Keratinocyte (primary cell): ENCODE measurements around the gene ATG9B. TPM values are rescaled to one million over a fixed set of nuclear protein-coding genes. Genes with fewer than 3 reads are reported as not detected.

Experiments used
- DNase-seq: peaks from one replicate; pipeline ENCODE4 v3.0.0-alpha.2; 2011; ENCODE audit warnings: low read depth, missing footprints, low spot score
- FAIRE-seq: peaks from 2 replicates; lab custom pipeline; 2011; peaks lifted over from hg19 to GRCh38; lab: Jason Lieb, UNC
- H2AFZ ChIP-seq: 2 replicates; pipeline ENCODE4 v1.6.0; 2012; ENCODE audit warnings: low read length, control low read depth, inconsistent platforms; ENCODE audit not compliant: control insufficient read depth
- H3K27ac ChIP-seq: 2 replicates; pipeline ENCODE4 v1.5.1; 2011; ENCODE audit warnings: low read length; ENCODE audit not compliant: control insufficient read depth, insufficient read depth
- H3K27me3 ChIP-seq: 3 replicates; pipeline ENCODE4 v1.6.0; 2011; ENCODE audit warnings: low read length; ENCODE audit not compliant: control insufficient read depth, insufficient read depth; ENCODE audit errors: extremely low read depth
- H3K36me3 ChIP-seq, 2 experiments: 2 replicates in 1 of 2; 3 replicates in 1 of 2; pipeline ENCODE4 v1.5.1; 2011; ENCODE audit warnings: low read length in 2 of 2, mild to moderate bottlenecking in 1 of 2; ENCODE audit not compliant: control insufficient read depth in 2 of 2, insufficient read depth in 2 of 2; ENCODE audit errors: extremely low read depth in 1 of 2
- H3K4me1 ChIP-seq: 3 replicates; pipeline ENCODE4 v1.5.1; 2011; ENCODE audit warnings: low read length; ENCODE audit not compliant: control insufficient read depth, insufficient read depth; ENCODE audit errors: extremely low read depth
- H3K4me2 ChIP-seq: 3 replicates; pipeline ENCODE4 v1.6.0; 2011; ENCODE audit warnings: low read depth, low read length; ENCODE audit not compliant: control insufficient read depth, insufficient read depth; ENCODE audit errors: extremely low read depth
- H3K4me3 ChIP-seq, 3 experiments: fragments of 200-600 bp in 1 of 3; sonication (generic) in 1 of 3; 2 replicates in 2 of 3; 3 replicates in 1 of 3; pipeline ENCODE4 v1.5.1; 2011 to 2016; ENCODE audit warnings: low read length in 3 of 3, mild to moderate bottlenecking in 3 of 3, control low read depth in 2 of 3, inconsistent platforms in 1 of 3, low read depth in 1 of 3, mixed read lengths in 1 of 3, mixed run types in 1 of 3, moderate library complexity in 1 of 3; ENCODE audit not compliant: control insufficient read depth in 2 of 3, insufficient read depth in 2 of 3; ENCODE audit errors: extremely low read depth in 1 of 3
- H3K79me2 ChIP-seq: 2 replicates; pipeline ENCODE4 v1.6.0; 2012; ENCODE audit warnings: low read length; ENCODE audit not compliant: control insufficient read depth, insufficient read depth
- H3K9ac ChIP-seq: 3 replicates; pipeline ENCODE4 v1.6.0; 2011; ENCODE audit warnings: low read length; ENCODE audit not compliant: control insufficient read depth, insufficient read depth; ENCODE audit errors: extremely low read depth
- H3K9me1 ChIP-seq: 3 replicates; pipeline ENCODE4 v1.6.0; 2011; ENCODE audit warnings: low read length; ENCODE audit not compliant: control insufficient read depth, insufficient read depth; ENCODE audit errors: extremely low read depth
- H3K9me3 ChIP-seq: 2 replicates; pipeline ENCODE4 v1.5.1; 2012; ENCODE audit warnings: low read depth, low read length; ENCODE audit not compliant: control insufficient read depth
- H4K20me1 ChIP-seq: 3 replicates; pipeline ENCODE4 v1.6.0; 2011; ENCODE audit warnings: low read length; ENCODE audit not compliant: control insufficient read depth, insufficient read depth; ENCODE audit errors: extremely low read depth
- CTCF ChIP-seq, 3 experiments: IDR thresholded peaks in 1 of 3; conservative IDR thresholded peaks in 1 of 3; optimal IDR thresholded peaks in 1 of 3; 2 replicates in 2 of 3; 3 replicates in 1 of 3; pipeline versions ENCODE3 to v1.5.1; 2011; ENCODE audit warnings: low read length in 3 of 3, mild to moderate bottlenecking in 3 of 3, moderate library complexity in 2 of 3, control low read depth in 1 of 3, inconsistent platforms in 1 of 3; ENCODE audit not compliant: insufficient read depth in 2 of 3; ENCODE audit errors: extremely low read depth in 1 of 3
- EZH2 ChIP-seq: IDR thresholded peaks from one replicate; pipeline ENCODE4 v1.6.1; 2012; ENCODE audit warnings: inconsistent platforms, mild to moderate bottlenecking, low read length, moderate library complexity
- dilution Hi-C: fragments of 300-500 bp; cut with MboI; formaldehyde crosslinking; loops from one replicate; pipeline ENCODE4 v1.7.0; 2020; ENCODE audit warnings: low sequenced_read_pairs; ENCODE audit not compliant: extremely low pct_ligation_motif_present
- polyA plus RNA-seq, 5 experiments: library from polyadenylated mRNA; depleted of rRNA in 3 of 5; stranded (reverse) in 3 of 5; stranded (forward) in 1 of 5; unstranded in 1 of 5; fragments of >200 nt; gene quantifications; 1 replicate in 1 of 5; 2 replicates in 3 of 5; 3 replicates in 1 of 5; pipeline versions ENCODE4 v1.2.1 to v1.2.3, GENCODE V29; 2011 to 2012; ENCODE audit warnings: missing spikeins in 2 of 5, low read depth in 1 of 5, low replicate concordance in 1 of 5

Gene ATG9B
- polyA plus RNA-seq, 1 donor (not counting 4 experiments of a cell fraction or from before 2014, with no cell fraction given): 0.12 TPM

DNA sequence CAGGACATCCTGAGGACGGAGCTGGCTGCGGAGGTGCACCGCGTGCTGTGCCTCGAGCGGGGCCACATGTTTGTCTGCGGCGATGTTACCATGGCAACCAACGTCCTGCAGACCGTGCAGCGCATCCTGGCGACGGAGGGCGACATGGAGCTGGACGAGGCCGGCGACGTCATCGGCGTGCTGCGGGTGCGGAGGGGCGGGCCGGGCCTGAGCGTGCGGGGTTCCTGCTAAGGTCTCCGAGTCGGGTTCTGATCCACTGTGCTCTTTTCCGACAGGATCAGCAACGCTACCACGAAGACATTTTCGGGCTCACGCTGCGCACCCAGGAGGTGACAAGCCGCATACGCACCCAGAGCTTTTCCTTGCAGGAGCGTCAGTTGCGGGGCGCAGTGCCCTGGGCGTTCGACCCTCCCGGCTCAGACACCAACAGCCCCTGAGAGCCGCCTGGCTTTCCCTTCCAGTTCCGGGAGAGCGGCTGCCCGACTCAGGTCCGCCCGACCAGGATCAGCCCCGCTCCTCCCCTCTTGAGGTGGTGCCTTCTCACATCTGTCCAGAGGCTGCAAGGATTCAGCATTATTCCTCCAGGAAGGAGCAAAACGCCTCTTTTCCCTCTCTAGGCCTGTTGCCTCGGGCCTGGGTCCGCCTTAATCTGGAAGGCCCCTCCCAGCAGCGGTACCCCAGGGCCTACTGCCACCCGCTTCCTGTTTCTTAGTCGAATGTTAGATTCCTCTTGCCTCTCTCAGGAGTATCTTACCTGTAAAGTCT, 10.4 kb downstream of the ATG9B start:
- FAIRE-seq (no peak), DNase-seq (no peak)
- Histone ChIP-seq H3K79me2 (no peaks in the 10 kb centered on the region), H3K27ac (no peak overlapping the region), H3K4me1 (peaks cover 12% of the 10 kb centered on the region), H3K9me1 (no peaks in the 10 kb centered on the region), H3K4me3 (peak overlapping the region in 1 of 3 experiments; percentile 26), H2AFZ (peak overlapping the region; percentile 54), H3K9me3 (no peaks in the 10 kb centered on the region), H3K4me2 (peak overlapping the region; percentile 70), H3K27me3 (peaks cover 53% of the 10 kb centered on the region), H4K20me1 (no peaks in the 10 kb centered on the region), H3K36me3 (no peaks in the 10 kb centered on the region), H3K9ac (peak overlapping the region; percentile 9)
- dilution Hi-C loops: no loop called here
- peak in 2 of 3 experiments; percentile 15 to 31 for TF ChIP-seq CTCF (optimal IDR thresholded peaks at IDR 0.05 in 1 of 3, IDR thresholded peaks at IDR 0.05 in 1 of 3, conservative IDR thresholded peaks at IDR 0.05 in 1 of 3; ENCODE audit: extremely low read depth in 1 of 3, insufficient read depth in 2 of 3, low read length in 3 of 3)
- peak; percentile 49 for TF ChIP-seq EZH2

- Histone ChIP-seq H2AFZ (peak overlapping the region; percentile 54), H3K9me3 (no peaks in the 10 kb centered on the region), H3K4me2 (peak overlapping the region; percentile 37), H3K9ac (no peak overlapping the region), H3K4me1 (peaks cover 12% of the 10 kb centered on the region), H3K36me3 (no peaks in the 10 kb centered on the region), H4K20me1 (no peaks in the 10 kb centered on the region), H3K79me2 (no peaks in the 10 kb centered on the region), H3K27ac (no peak overlapping the region), H3K9me1 (no peaks in the 10 kb centered on the region), H3K4me3 (no peak overlapping the region), H3K27me3 (peaks cover 48% of the 10 kb centered on the region)
- FAIRE-seq (no peak), DNase-seq (no peak)
- dilution Hi-C loops: no loop called here
- TF ChIP-seq EZH2: no peak
- TF ChIP-seq CTCF (optimal IDR thresholded peaks at IDR 0.05 in 1 of 3, IDR thresholded peaks at IDR 0.05 in 1 of 3, conservative IDR thresholded peaks at IDR 0.05 in 1 of 3; ENCODE audit: extremely low read depth in 1 of 3, insufficient read depth in 2 of 3, low read length in 3 of 3): no peak
Measured at GRCh38 chr7:151013356-151013732, 10.9 kb downstream of the ATG9B start.
